ENCODE data around the gene UBE2J2.

DNA sequence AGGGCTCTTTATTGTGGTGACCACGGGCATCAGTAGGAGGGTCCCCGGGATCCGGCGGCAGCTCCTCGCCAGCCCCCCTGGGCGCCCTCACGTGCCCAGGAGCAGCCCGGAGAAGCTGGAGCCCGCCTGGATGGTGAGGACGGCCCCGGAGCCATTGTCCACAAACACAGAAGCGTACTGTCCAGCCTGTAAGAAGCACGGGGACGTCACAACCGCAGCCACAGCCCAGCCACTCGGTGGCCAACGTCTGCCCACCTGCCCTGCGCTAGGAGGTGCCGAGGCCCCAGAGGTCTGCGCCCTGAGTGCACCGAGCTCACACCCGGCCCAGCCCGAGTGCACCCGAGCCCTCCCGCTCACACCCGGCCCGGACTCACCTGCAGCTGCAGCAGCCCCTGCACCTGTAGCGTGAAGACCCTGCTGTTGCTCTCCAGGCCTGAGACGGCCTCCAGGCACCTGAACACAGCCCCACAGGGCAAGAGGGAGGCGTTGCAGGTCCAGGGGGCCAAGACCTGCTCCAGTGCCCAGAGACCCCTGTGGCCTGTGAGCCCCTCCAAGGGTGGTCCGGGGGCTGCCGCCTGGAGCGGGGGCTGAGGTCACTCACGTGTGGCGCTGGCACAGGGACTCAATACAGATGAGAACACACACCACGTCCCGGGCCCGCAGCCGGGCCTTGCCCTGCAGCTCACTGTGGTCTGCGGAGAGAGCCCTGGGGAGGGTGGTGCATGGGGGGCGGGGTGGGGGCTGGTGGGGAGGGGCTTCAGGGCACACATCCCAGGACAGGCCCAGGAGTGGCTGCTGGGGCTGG, 31.0 kb downstream of the UBE2J2 start:
- TF ChIP-seq, protein P1, sequence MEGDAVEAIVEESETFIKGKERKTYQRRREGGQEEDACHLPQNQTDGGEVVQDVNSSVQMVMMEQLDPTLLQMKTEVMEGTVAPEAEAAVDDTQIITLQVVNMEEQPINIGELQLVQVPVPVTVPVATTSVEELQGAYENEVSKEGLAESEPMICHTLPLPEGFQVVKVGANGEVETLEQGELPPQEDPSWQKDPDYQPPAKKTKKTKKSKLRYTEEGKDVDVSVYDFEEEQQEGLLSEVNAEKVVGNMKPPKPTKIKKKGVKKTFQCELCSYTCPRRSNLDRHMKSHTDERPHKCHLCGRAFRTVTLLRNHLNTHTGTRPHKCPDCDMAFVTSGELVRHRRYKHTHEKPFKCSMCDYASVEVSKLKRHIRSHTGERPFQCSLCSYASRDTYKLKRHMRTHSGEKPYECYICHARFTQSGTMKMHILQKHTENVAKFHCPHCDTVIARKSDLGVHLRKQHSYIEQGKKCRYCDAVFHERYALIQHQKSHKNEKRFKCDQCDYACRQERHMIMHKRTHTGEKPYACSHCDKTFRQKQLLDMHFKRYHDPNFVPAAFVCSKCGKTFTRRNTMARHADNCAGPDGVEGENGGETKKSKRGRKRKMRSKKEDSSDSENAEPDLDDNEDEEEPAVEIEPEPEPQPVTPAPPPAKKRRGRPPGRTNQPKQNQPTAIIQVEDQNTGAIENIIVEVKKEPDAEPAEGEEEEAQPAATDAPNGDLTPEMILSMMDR (IDR thresholded peaks at IDR 0.05) = no peak
- TF ChIP-seq POLR2A (IDR thresholded peaks at IDR 0.05; ENCODE audit: low read length) = no peak
- no peak for TF ChIP-seq CHD4 (IDR thresholded peaks at IDR 0.05; ENCODE audit: borderline replicate concordance)
- TF ChIP-seq JUN (IDR thresholded peaks at IDR 0.05) = no peak
- no peak for TF ChIP-seq ZSCAN20 (CRISPR knock-in tag; IDR thresholded peaks at IDR 0.05)
- no peak for TF ChIP-seq NR3C1 (IDR thresholded peaks at IDR 0.05)
- no peak for TF ChIP-seq ZFP36 (IDR thresholded peaks at IDR 0.05; ENCODE audit: borderline replicate concordance, partially characterized antibody)
- TF ChIP-seq MAFK (IDR thresholded peaks at IDR 0.05; ENCODE audit: partially characterized antibody) = no peak
- TF ChIP-seq, protein P2, sequence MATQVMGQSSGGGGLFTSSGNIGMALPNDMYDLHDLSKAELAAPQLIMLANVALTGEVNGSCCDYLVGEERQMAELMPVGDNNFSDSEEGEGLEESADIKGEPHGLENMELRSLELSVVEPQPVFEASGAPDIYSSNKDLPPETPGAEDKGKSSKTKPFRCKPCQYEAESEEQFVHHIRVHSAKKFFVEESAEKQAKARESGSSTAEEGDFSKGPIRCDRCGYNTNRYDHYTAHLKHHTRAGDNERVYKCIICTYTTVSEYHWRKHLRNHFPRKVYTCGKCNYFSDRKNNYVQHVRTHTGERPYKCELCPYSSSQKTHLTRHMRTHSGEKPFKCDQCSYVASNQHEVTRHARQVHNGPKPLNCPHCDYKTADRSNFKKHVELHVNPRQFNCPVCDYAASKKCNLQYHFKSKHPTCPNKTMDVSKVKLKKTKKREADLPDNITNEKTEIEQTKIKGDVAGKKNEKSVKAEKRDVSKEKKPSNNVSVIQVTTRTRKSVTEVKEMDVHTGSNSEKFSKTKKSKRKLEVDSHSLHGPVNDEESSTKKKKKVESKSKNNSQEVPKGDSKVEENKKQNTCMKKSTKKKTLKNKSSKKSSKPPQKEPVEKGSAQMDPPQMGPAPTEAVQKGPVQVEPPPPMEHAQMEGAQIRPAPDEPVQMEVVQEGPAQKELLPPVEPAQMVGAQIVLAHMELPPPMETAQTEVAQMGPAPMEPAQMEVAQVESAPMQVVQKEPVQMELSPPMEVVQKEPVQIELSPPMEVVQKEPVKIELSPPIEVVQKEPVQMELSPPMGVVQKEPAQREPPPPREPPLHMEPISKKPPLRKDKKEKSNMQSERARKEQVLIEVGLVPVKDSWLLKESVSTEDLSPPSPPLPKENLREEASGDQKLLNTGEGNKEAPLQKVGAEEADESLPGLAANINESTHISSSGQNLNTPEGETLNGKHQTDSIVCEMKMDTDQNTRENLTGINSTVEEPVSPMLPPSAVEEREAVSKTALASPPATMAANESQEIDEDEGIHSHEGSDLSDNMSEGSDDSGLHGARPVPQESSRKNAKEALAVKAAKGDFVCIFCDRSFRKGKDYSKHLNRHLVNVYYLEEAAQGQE (IDR thresholded peaks at IDR 0.05) = no peak
- TF ChIP-seq EHMT2 (IDR thresholded peaks at IDR 0.05; ENCODE audit: low read depth) = no peak
- TF ChIP-seq, protein P3, sequence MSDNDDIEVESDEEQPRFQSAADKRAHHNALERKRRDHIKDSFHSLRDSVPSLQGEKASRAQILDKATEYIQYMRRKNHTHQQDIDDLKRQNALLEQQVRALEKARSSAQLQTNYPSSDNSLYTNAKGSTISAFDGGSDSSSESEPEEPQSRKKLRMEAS (IDR thresholded peaks at IDR 0.05) = no peak
- TF ChIP-seq GATA3 (IDR thresholded peaks at IDR 0.05; ENCODE audit: borderline replicate concordance) = no peak
- TF ChIP-seq, protein P4, sequence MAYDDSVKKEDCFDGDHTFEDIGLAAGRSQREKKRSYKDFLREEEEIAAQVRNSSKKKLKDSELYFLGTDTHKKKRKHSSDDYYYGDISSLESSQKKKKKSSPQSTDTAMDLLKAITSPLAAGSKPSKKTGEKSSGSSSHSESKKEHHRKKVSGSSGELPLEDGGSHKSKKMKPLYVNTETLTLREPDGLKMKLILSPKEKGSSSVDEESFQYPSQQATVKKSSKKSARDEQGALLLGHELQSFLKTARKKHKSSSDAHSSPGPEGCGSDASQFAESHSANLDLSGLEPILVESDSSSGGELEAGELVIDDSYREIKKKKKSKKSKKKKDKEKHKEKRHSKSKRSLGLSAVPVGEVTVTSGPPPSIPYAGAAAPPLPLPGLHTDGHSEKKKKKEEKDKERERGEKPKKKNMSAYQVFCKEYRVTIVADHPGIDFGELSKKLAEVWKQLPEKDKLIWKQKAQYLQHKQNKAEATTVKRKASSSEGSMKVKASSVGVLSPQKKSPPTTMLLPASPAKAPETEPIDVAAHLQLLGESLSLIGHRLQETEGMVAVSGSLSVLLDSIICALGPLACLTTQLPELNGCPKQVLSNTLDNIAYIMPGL (CRISPR knock-in tag; IDR thresholded peaks at IDR 0.05; ENCODE audit: borderline replicate concordance) = no peak
- TF ChIP-seq TP53 (CRISPR knock-in tag; IDR thresholded peaks at IDR 0.05) = no peak
